SK-N-SH treated with all-trans-retinoic acid at 6 μM for 48 hours (cell line): ENCODE data around the gene ERI3.

Source experiments
- ATAC-seq: fragments of 200-7000 bp; cut with Tn5 transposase; 3 replicates; pipeline ENCODE4 v1.9.1; 2020; ENCODE audit warnings: mild to moderate bottlenecking, moderate library complexity
- ARNTL ChIP-seq: fragments of 450-650 bp; formaldehyde crosslinking; IDR thresholded peaks from 2 replicates; pipeline ENCODE4 v1.5.0; 2020; ENCODE audit warnings: low read depth, mild to moderate bottlenecking, moderate library complexity, borderline replicate concordance
- BACH2 ChIP-seq: fragments of 250-450 bp; sonication (Bioruptor Pico); IDR thresholded peaks from 2 replicates; pipeline ENCODE4 v1.9.0; 2021; ENCODE audit warnings: mild to moderate bottlenecking, borderline replicate concordance
- CSDC2 ChIP-seq: fragments of 250-450 bp; sonication (Bioruptor Pico); IDR thresholded peaks from 2 replicates; pipeline ENCODE4 v1.5.0; 2020; ENCODE audit warnings: mild to moderate bottlenecking, moderate library complexity
- CSRNP3 ChIP-seq: fragments of 250-450 bp; sonication (Bioruptor Pico); IDR thresholded peaks from 2 replicates; pipeline ENCODE4 v1.5.1; 2021; ENCODE audit warnings: mild to moderate bottlenecking, moderate library complexity
- ESRRG ChIP-seq: fragments of 250-450 bp; sonication (Bioruptor Pico); IDR thresholded peaks from 2 replicates; pipeline ENCODE4 v1.6.1; 2021; ENCODE audit warnings: mild to moderate bottlenecking
- GLIS3 ChIP-seq: fragments of 250-450 bp; sonication (Bioruptor Pico); IDR thresholded peaks from 2 replicates; pipeline ENCODE4 v1.5.0; 2020; ENCODE audit warnings: mild to moderate bottlenecking, moderate library complexity
- ISL1 ChIP-seq: fragments of 250-450 bp; sonication (Bioruptor Pico); IDR thresholded peaks from 2 replicates; pipeline ENCODE4 v2.1.2; 2022; ENCODE audit warnings: mild to moderate bottlenecking, moderate library complexity
- OSR1 ChIP-seq: fragments of 250-450 bp; sonication (Bioruptor Pico); IDR thresholded peaks from 2 replicates; pipeline ENCODE4 v1.8.0; 2022; ENCODE audit warnings: moderate library complexity, mild to moderate bottlenecking, inconsistent platforms
- PATZ1 ChIP-seq: fragments of 250-450 bp; sonication (Bioruptor Pico); IDR thresholded peaks from 2 replicates; pipeline ENCODE4 v1.8.0; 2020; ENCODE audit warnings: mild to moderate bottlenecking, moderate library complexity, borderline replicate concordance
- POU6F1 ChIP-seq: fragments of 250-450 bp; sonication (Bioruptor Pico); IDR thresholded peaks from 2 replicates; pipeline ENCODE4 v1.8.0; 2021; ENCODE audit warnings: low read depth, mild to moderate bottlenecking, moderate library complexity, borderline replicate concordance
- PPARA ChIP-seq: fragments of 250-450 bp; sonication (Bioruptor Pico); IDR thresholded peaks from 2 replicates; pipeline ENCODE4 v1.5.0; 2020; ENCODE audit warnings: mild to moderate bottlenecking, borderline replicate concordance
- RARB ChIP-seq: fragments of 250-450 bp; sonication (Bioruptor Pico); IDR thresholded peaks from 2 replicates; pipeline ENCODE4 v1.8.0; 2021; ENCODE audit warnings: mild to moderate bottlenecking, moderate library complexity
- SNAI2 ChIP-seq: fragments of 250-450 bp; sonication (Bioruptor Pico); IDR thresholded peaks from 2 replicates; pipeline ENCODE4 v1.5.0; 2020; ENCODE audit warnings: mild to moderate bottlenecking, moderate library complexity
- TCF4 ChIP-seq: fragments of 250-450 bp; sonication (Bioruptor Pico); IDR thresholded peaks from 2 replicates; pipeline ENCODE4 v1.8.0; 2021; ENCODE audit warnings: mild to moderate bottlenecking, moderate library complexity, borderline replicate concordance
- TOX ChIP-seq: fragments of 250-450 bp; sonication (Bioruptor Pico); IDR thresholded peaks from 2 replicates; pipeline ENCODE4 v1.8.0; 2021; ENCODE audit warnings: mild to moderate bottlenecking, moderate library complexity, borderline replicate concordance
- TSHZ2 ChIP-seq: fragments of 250-450 bp; sonication (Bioruptor Pico); IDR thresholded peaks from 2 replicates; pipeline ENCODE4 v1.5.0; 2020; ENCODE audit warnings: mild to moderate bottlenecking, moderate library complexity
- ZC3H10 ChIP-seq: fragments of 250-450 bp; sonication (Bioruptor Pico); IDR thresholded peaks from 2 replicates; pipeline ENCODE4 v1.5.1; 2021; ENCODE audit warnings: mild to moderate bottlenecking, moderate library complexity
- ZFP3 ChIP-seq: fragments of 250-450 bp; sonication (Bioruptor Pico); IDR thresholded peaks from 2 replicates; pipeline ENCODE4 v1.5.0; 2020; ENCODE audit warnings: mild to moderate bottlenecking, moderate library complexity
- ZFP30 ChIP-seq: fragments of 450-650 bp; formaldehyde crosslinking; IDR thresholded peaks from 2 replicates; pipeline ENCODE4 v1.5.0; 2022; ENCODE audit warnings: mild to moderate bottlenecking, moderate library complexity
- ZNF565 ChIP-seq: fragments of 450-650 bp; formaldehyde crosslinking; conservative IDR thresholded peaks from 2 replicates; pipeline ENCODE4 v1.5.0; 2020; ENCODE audit warnings: low read depth, mild to moderate bottlenecking, moderate library complexity
- ZNF70 ChIP-seq: fragments of 450-650 bp; formaldehyde crosslinking; IDR thresholded peaks from 2 replicates; pipeline ENCODE4 v1.5.0; 2020; ENCODE audit warnings: mild to moderate bottlenecking, moderate library complexity
- ZNF8 ChIP-seq: fragments of 450-650 bp; formaldehyde crosslinking; IDR thresholded peaks from 2 replicates; pipeline ENCODE4 v1.5.0; 2020; ENCODE audit warnings: mild to moderate bottlenecking, moderate library complexity

Gene ERI3

GRCh38 chr1:44377925-44378784 is 23.1 kb upstream of the ERI3 start:
- peak; percentile 66 for ATAC-seq
- no peak for TF ChIP-seq ZNF565 (CRISPR knock-in tag)
- TF ChIP-seq OSR1 (CRISPR knock-in tag), result no peak
- TF ChIP-seq TOX (CRISPR knock-in tag), result no peak
- TF ChIP-seq ZNF70, result no peak
- TF ChIP-seq RARB (CRISPR knock-in tag), result no peak
- no peak for TF ChIP-seq POU6F1 (CRISPR knock-in tag)
- TF ChIP-seq ARNTL, result no peak
- no peak for TF ChIP-seq SNAI2
- no peak for TF ChIP-seq CSDC2 (CRISPR knock-in tag)
- no peak for TF ChIP-seq BACH2 (CRISPR knock-in tag)
- TF ChIP-seq CSRNP3 (CRISPR knock-in tag), result no peak
- TF ChIP-seq GLIS3, result no peak
- no peak for TF ChIP-seq ZFP30 (CRISPR knock-in tag)
- TF ChIP-seq ZC3H10, result no peak
- no peak for TF ChIP-seq PPARA (CRISPR knock-in tag)

DNA sequence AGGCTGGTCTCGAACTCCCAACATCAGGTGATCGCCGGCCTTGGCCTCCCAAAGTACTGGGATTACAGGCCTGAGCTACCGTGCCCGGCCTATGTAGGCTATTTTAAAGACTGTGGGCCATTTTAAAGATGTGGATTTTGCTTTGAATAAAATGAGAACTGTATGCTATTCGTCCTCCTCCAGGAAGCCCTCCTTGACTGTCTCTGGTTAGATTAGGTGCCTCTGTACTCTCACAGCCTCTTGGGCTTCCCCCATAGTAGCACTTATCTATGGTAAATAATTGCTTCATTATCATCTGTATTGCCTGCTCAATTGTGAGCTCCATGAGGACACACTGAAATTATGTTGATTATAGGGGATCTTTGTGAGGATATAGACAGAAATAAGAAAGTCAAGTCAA is 20.5 kb upstream of the ERI3 start:
- no peak for ATAC-seq
- no peak for TF ChIP-seq SNAI2
- TF ChIP-seq ARNTL, result no peak
- TF ChIP-seq ZNF8 (CRISPR knock-in tag), result no peak
- TF ChIP-seq CSDC2 (CRISPR knock-in tag), result no peak
- TF ChIP-seq ESRRG (CRISPR knock-in tag), result no peak
- no peak for TF ChIP-seq TCF4 (CRISPR knock-in tag)
- TF ChIP-seq RARB (CRISPR knock-in tag), result no peak
- no peak for TF ChIP-seq ZNF565 (CRISPR knock-in tag)
- TF ChIP-seq ZFP30 (CRISPR knock-in tag), result no peak
- no peak for TF ChIP-seq TOX (CRISPR knock-in tag)
- no peak for TF ChIP-seq POU6F1 (CRISPR knock-in tag)
- TF ChIP-seq GLIS3, result no peak
- no peak for TF ChIP-seq PATZ1 (CRISPR knock-in tag)
- TF ChIP-seq ZC3H10, result no peak
- TF ChIP-seq OSR1 (CRISPR knock-in tag), result no peak

DNA sequence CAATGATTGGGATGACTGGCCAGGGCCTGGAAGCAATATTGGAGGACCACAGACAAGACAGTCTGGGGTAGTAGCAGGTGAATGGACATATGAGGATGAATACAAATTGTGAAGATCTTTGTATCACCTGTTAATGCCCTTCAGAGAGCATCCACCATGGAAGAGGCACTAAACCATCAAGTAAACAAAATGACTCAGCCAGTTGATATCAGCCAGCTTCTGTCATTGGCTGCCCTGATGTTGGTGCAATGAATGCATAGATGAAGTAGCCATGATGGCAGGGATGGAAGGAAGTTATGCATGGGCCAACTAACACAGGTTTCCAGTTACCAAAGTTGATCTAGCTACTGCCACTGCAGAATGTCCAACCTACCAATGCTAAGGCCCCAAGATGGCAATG is 16.1 kb upstream of the ERI3 start:
- TF ChIP-seq ISL1, result no peak
- TF ChIP-seq TOX (CRISPR knock-in tag), result no peak
- ATAC-seq, result no peak

- TF ChIP-seq TSHZ2 (CRISPR knock-in tag) (no peak), ZFP30 (CRISPR knock-in tag) (no peak), ZFP3 (CRISPR knock-in tag) (no peak), RARB (CRISPR knock-in tag) (no peak), ESRRG (CRISPR knock-in tag) (no peak), POU6F1 (CRISPR knock-in tag) (no peak), OSR1 (CRISPR knock-in tag) (no peak)
- ATAC-seq, result peak; percentile 59
These were observed 13.6 kb upstream of the ERI3 start for GRCh38 chr1:44368471-44369151.
